Epithelial cell of proximal tubule (primary cell): ENCODE results near the gene PPP1R14B. TPM values are rescaled to one million over a fixed set of nuclear protein-coding genes. Genes with fewer than 3 reads are reported as not detected.
A peak's percentile ranks its signal among the peaks of the same experiment; 100 is the strongest.

ENCODE experiments used
- DNase-seq: peaks from one replicate; pipeline ENCODE4 v3.0.0-alpha.2; 2011; ENCODE audit warnings: low read depth
- H3K4me3 ChIP-seq: 2 replicates; pipeline ENCODE4 v1.5.1; 2011; ENCODE audit warnings: low read depth, mild to moderate bottlenecking, low read length
- CTCF ChIP-seq: conservative IDR thresholded peaks from 2 replicates; pipeline ENCODE4 v1.5.1; 2012; ENCODE audit warnings: low read depth, mild to moderate bottlenecking, low read length
- total RNA-seq: library from RNA; depleted of rRNA; stranded (reverse); fragments of >200 nt; gene quantifications from 2 replicates; pipeline ENCODE4 v1.2.3, GENCODE V29; 2015

Gene PPP1R14B
- total RNA-seq, 1 donor from 2014 or later, result 674 TPM

- no peak for TF ChIP-seq CTCF
- DNase-seq, result no peak
- peak overlapping the region; percentile 100 for H3K4me3 ChIP-seq
Observed at GRCh38 chr11:64227405-64227956, 19.3 kb downstream of the PPP1R14B start.

- H3K4me3 ChIP-seq, result peak overlapping the region; percentile 100
- DNase-seq, result no peak
- no peak for TF ChIP-seq CTCF
Observed at GRCh38 chr11:64226507-64227051, 20.2 kb downstream of the PPP1R14B start.

GRCh38 chr11:64225608-64226506 is 20.9 kb downstream of the PPP1R14B start, which contains the start of the genes NUDT22 and TRPT1:
TSS of gene NUDT22 (plus strand) at chr11:64226274. CDS start at chr11:64226653, 379 bp downstream.
TSS of gene TRPT1 (minus strand) at chr11:64226186. CDS start at chr11:64225860, 326 bp downstream.
- no peak for DNase-seq
- H3K4me3 ChIP-seq, result peak within 1 kb of the TSS; percentile 100
- TF ChIP-seq CTCF, result peak; percentile 39

GRCh38 chr11:64224891-64225607 is 21.7 kb downstream of the PPP1R14B start:
- no peak for TF ChIP-seq CTCF
- peak overlapping the region; percentile 100 for H3K4me3 ChIP-seq
- no peak for DNase-seq

GRCh38 chr11:64224151-64224890 is 22.4 kb downstream of the PPP1R14B start:
- no peak for DNase-seq
- no peak for TF ChIP-seq CTCF
- peak overlapping the region; percentile 100 for H3K4me3 ChIP-seq

- DNase-seq, result no peak
- no peak overlapping the region for H3K4me3 ChIP-seq
- no peak for TF ChIP-seq CTCF
Observed at GRCh38 chr11:64223001-64223651, 23.6 kb downstream of the PPP1R14B start.
